ENCODE measurements around the gene TBL1X. TPM values are rescaled to one million over a fixed set of nuclear protein-coding genes. Genes with fewer than 3 reads are reported as not detected.

Gene TBL1X
- total RNA-seq, 1 experiment from 2014 or later, result 14.6 TPM

- intact Hi-C loops (cut with micrococcal nuclease; ENCODE audit: unreplicated experiment) (no loop called here), in situ Hi-C loops (cut with HindIII; ENCODE audit: low pct_unique_long_range_greater_than_20kb, low sequenced_read_pairs) (no loop called here)
- TF ChIP-seq TCF7L2 (IDR thresholded peaks at IDR 0.05; ENCODE audit: low read depth, low read length), result no peak
- no peaks in the 10 kb centered on the region for H3K36me3 ChIP-seq (ENCODE audit: control insufficient read depth, insufficient read depth, low read length)
- BruUV-seq (replicated peaks), result no TSS peak
- ChIA-PET CTCF (no interaction called here), POLR2A (no interaction called here)
- no peak for ATAC-seq
- H3K9me3 ChIP-seq (ENCODE audit: control insufficient read depth, insufficient read depth, low read depth, low read length), result no peaks in the 10 kb centered on the region
- no peaks in the 10 kb centered on the region for H3K27me3 ChIP-seq (ENCODE audit: control insufficient read depth, insufficient read depth, low read length)
- H3K27ac ChIP-seq (ENCODE audit: low read length), result no peak overlapping the region
- no peak for DNase-seq (ENCODE audit: low read depth, low spot score)
- no peaks in the 10 kb centered on the region for H3K4me1 ChIP-seq (ENCODE audit: control insufficient read depth, insufficient read depth, low read length)
- no peak overlapping the region for H3K4me3 ChIP-seq (ENCODE audit: low read depth in 2 of 2, low read length in 2 of 2)
Observed at GRCh38 chrX:9737363-9737762, 272.5 kb downstream of the TBL1X start.

DNA sequence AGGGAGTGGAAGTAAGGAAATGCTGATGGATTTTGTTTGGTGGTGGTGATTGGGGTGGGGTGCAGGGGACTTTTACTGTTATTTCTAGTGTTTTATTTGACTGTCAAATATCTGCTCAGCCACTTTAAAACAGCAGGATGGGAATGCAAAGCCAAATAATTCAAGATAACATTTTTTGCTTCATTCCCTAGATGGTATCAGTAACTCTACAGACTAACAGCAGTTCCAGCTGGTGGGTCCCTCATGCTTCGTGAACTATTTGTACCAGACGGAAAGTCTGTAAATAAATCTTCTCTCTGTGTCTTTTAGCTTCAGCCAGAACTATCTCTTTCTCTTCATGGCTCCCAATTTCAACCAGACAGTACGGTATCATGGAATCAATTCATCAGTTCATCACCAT lies 273.3 kb downstream of the TBL1X start:
- no peaks in the 10 kb centered on the region for H3K27me3 ChIP-seq (ENCODE audit: control insufficient read depth, insufficient read depth, low read length)
- ChIA-PET CTCF (no interaction called here), POLR2A (no interaction called here)
- TF ChIP-seq CTCF (IDR thresholded peaks at IDR 0.05) (no peak), TCF7L2 (IDR thresholded peaks at IDR 0.05; ENCODE audit: low read depth, low read length) (no peak)
- no peaks in the 10 kb centered on the region for H3K9me3 ChIP-seq (ENCODE audit: control insufficient read depth, insufficient read depth, low read depth, low read length)
- no peaks in the 10 kb centered on the region for H3K36me3 ChIP-seq (ENCODE audit: control insufficient read depth, insufficient read depth, low read length)
- intact Hi-C loops (cut with micrococcal nuclease; ENCODE audit: unreplicated experiment), result no loop called here
- no peaks in the 10 kb centered on the region for H3K4me1 ChIP-seq (ENCODE audit: control insufficient read depth, insufficient read depth, low read length)
- DNase-seq (ENCODE audit: low read depth, low spot score), result no peak
- no TSS peak for BruUV-seq (replicated peaks)
- in situ Hi-C loops (cut with HindIII; ENCODE audit: low pct_unique_long_range_greater_than_20kb, low sequenced_read_pairs), result no loop called here
- no peak for ATAC-seq
- no peak overlapping the region for H3K27ac ChIP-seq (ENCODE audit: low read length)
- H3K4me3 ChIP-seq (ENCODE audit: low read depth in 2 of 2, low read length in 2 of 2), result no peak overlapping the region

- DNase-seq (ENCODE audit: low read depth, low spot score) (no peak), ATAC-seq (no peak)
- no peak for TF ChIP-seq TCF7L2 (IDR thresholded peaks at IDR 0.05; ENCODE audit: low read depth, low read length)
- TF ChIP-seq CTCF (IDR thresholded peaks at IDR 0.05), result no peak
- no peak for TF ChIP-seq SIN3A (IDR thresholded peaks at IDR 0.05; ENCODE audit: borderline replicate concordance, insufficient read depth, low read depth, low read length)
- TF ChIP-seq POLR2AphosphoS5 (IDR thresholded peaks at IDR 0.05; ENCODE audit: low read depth, low read length), result no peak
- TF ChIP-seq, protein P1, sequence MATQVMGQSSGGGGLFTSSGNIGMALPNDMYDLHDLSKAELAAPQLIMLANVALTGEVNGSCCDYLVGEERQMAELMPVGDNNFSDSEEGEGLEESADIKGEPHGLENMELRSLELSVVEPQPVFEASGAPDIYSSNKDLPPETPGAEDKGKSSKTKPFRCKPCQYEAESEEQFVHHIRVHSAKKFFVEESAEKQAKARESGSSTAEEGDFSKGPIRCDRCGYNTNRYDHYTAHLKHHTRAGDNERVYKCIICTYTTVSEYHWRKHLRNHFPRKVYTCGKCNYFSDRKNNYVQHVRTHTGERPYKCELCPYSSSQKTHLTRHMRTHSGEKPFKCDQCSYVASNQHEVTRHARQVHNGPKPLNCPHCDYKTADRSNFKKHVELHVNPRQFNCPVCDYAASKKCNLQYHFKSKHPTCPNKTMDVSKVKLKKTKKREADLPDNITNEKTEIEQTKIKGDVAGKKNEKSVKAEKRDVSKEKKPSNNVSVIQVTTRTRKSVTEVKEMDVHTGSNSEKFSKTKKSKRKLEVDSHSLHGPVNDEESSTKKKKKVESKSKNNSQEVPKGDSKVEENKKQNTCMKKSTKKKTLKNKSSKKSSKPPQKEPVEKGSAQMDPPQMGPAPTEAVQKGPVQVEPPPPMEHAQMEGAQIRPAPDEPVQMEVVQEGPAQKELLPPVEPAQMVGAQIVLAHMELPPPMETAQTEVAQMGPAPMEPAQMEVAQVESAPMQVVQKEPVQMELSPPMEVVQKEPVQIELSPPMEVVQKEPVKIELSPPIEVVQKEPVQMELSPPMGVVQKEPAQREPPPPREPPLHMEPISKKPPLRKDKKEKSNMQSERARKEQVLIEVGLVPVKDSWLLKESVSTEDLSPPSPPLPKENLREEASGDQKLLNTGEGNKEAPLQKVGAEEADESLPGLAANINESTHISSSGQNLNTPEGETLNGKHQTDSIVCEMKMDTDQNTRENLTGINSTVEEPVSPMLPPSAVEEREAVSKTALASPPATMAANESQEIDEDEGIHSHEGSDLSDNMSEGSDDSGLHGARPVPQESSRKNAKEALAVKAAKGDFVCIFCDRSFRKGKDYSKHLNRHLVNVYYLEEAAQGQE (IDR thresholded peaks at IDR 0.05; ENCODE audit: insufficient read depth in 1 of 2, low read depth in 2 of 2, low read length in 1 of 2), result no peak
- no peaks in the 10 kb centered on the region for H3K27me3 ChIP-seq (ENCODE audit: control insufficient read depth, insufficient read depth, low read length)
- in situ Hi-C loops (cut with HindIII; ENCODE audit: low pct_unique_long_range_greater_than_20kb, low sequenced_read_pairs) (no loop called here), intact Hi-C loops (cut with micrococcal nuclease; ENCODE audit: unreplicated experiment) (no loop called here)
- no peaks in the 10 kb centered on the region for H3K4me1 ChIP-seq (ENCODE audit: control insufficient read depth, insufficient read depth, low read length)
- no peaks in the 10 kb centered on the region for H3K36me3 ChIP-seq (ENCODE audit: control insufficient read depth, insufficient read depth, low read length)
- no peak overlapping the region for H3K4me3 ChIP-seq (ENCODE audit: low read depth in 2 of 2, low read length in 2 of 2)
- BruUV-seq (replicated peaks), result no TSS peak
- ChIA-PET CTCF (no interaction called here), POLR2A (no interaction called here)
- H3K9me3 ChIP-seq (ENCODE audit: control insufficient read depth, insufficient read depth, low read depth, low read length), result no peaks in the 10 kb centered on the region
- no peak overlapping the region for H3K27ac ChIP-seq (ENCODE audit: low read length)
Observed at GRCh38 chrX:9739130-9739529, 274.3 kb downstream of the TBL1X start.
